NB4 (cell line): Measurements from ENCODE around the gene SRP9.

Experiments
- CTCF ChIP-seq: IDR thresholded peaks from one replicate; pipeline ENCODE4 v1.5.1; 2012; ENCODE audit warnings: low read depth, low read length
- POLR2A ChIP-seq: IDR thresholded peaks from 2 replicates; pipeline ENCODE4 v1.6.1; 2011; ENCODE audit warnings: mild to moderate bottlenecking; ENCODE audit not compliant: insufficient read length; ENCODE audit errors: extremely low read depth

GRCh38 chr1:225817611-225818061, 40.0 kb downstream of the SRP9 start:
- TF ChIP-seq CTCF: no peak
- TF ChIP-seq POLR2A: no peak
